Measurements from ENCODE around the gene ANO1.

GRCh38 chr11:70055444-70055843 lies 22.7 kb upstream of the ANO1 start:
- TF ChIP-seq CTCF (IDR thresholded peaks at IDR 0.05), result no peak
- TF ChIP-seq POLR2AphosphoS5 (IDR thresholded peaks at IDR 0.05), result no peak

Data from prostate gland (tissue), 2 donors.